ENCODE results near the gene GRIFIN.

DNA sequence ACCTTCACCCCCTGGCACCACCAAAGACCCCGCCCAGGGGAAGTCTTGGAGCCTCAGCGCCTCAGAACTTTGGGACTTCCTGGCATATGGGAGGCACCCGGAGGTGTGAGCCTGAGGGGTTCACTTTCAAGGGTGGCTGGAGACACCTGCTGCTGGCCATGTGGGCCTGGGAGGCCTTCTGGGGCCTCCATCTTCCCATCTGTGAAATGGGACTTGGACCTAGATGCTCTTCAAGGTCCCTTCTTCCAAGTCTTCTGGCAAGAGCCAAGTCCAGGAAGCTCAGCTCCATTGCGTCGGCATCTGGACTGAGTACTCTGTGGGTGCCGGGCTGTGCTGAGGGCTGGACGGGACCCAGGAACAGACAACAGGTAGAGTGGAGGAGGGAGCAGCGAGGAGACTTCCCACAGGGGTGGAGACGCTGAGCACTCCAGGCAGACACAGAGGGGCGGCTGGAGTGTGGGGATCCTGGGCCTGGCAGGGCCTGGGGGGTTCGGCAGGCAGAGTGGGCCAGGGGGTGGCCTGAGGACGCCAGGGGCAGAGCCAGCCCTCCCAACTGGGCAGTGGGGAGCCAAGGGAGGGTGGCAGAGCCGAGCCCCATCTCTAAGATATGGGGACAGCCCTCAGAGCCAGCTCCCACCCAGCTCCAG is 34.1 kb upstream of the GRIFIN start:
- no peak for TF ChIP-seq POLR2A (IDR thresholded peaks at IDR 0.05)
- TF ChIP-seq, protein P1, sequence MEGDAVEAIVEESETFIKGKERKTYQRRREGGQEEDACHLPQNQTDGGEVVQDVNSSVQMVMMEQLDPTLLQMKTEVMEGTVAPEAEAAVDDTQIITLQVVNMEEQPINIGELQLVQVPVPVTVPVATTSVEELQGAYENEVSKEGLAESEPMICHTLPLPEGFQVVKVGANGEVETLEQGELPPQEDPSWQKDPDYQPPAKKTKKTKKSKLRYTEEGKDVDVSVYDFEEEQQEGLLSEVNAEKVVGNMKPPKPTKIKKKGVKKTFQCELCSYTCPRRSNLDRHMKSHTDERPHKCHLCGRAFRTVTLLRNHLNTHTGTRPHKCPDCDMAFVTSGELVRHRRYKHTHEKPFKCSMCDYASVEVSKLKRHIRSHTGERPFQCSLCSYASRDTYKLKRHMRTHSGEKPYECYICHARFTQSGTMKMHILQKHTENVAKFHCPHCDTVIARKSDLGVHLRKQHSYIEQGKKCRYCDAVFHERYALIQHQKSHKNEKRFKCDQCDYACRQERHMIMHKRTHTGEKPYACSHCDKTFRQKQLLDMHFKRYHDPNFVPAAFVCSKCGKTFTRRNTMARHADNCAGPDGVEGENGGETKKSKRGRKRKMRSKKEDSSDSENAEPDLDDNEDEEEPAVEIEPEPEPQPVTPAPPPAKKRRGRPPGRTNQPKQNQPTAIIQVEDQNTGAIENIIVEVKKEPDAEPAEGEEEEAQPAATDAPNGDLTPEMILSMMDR (IDR thresholded peaks at IDR 0.05), result no peak
